Mesenchymal stem cell (in vitro differentiated cells and primary cell): ENCODE measurements around the gene FOXK2.
A peak's percentile ranks its signal among the peaks of the same experiment; 100 is the strongest.

ENCODE experiments used
- DNase-seq: peaks from one replicate; pipeline ENCODE4 v3.0.0-alpha.2; 2013
- H2AFZ ChIP-seq: one replicate; pipeline ENCODE4 v1.6.1; 2013; ENCODE audit warnings: low read depth, mild to moderate bottlenecking, control low read depth, inconsistent platforms, low read length, moderate library complexity
- H2AK5ac ChIP-seq: 2 replicates; pipeline ENCODE4 v1.6.1; 2013; ENCODE audit warnings: low read length, moderate library complexity, mild to moderate bottlenecking, inconsistent platforms; ENCODE audit not compliant: severe bottlenecking
- H2BK120ac ChIP-seq: one replicate; pipeline ENCODE4 v1.6.1; 2013; ENCODE audit warnings: low read depth, mild to moderate bottlenecking, inconsistent platforms, low read length, moderate library complexity
- H2BK12ac ChIP-seq, 2 experiments: one replicate each; pipeline ENCODE4 v1.6.1; 2013; ENCODE audit warnings: inconsistent platforms in 2 of 2, low read length in 2 of 2, mild to moderate bottlenecking in 2 of 2, moderate library complexity in 2 of 2, control low read depth in 1 of 2
- H2BK15ac ChIP-seq: one replicate; pipeline ENCODE4 v1.6.1; 2013; ENCODE audit warnings: mild to moderate bottlenecking, low read depth, inconsistent platforms; ENCODE audit not compliant: poor library complexity, severe bottlenecking
- H2BK5ac ChIP-seq: 2 replicates; pipeline ENCODE4 v1.6.1; 2013; ENCODE audit warnings: low read depth, mild to moderate bottlenecking, low read length, control low read depth, inconsistent platforms; ENCODE audit not compliant: poor library complexity, severe bottlenecking
- H3K14ac ChIP-seq, 2 experiments: one replicate each; pipeline ENCODE4 v1.6.1; 2013; ENCODE audit warnings: inconsistent platforms in 2 of 2, low read length in 2 of 2, control low read depth in 1 of 2, mild to moderate bottlenecking in 1 of 2, moderate library complexity in 1 of 2
- H3K18ac ChIP-seq, 2 experiments: one replicate each; pipeline ENCODE4 v1.6.1; 2013; ENCODE audit warnings: inconsistent platforms in 2 of 2, low read length in 2 of 2, control low read depth in 1 of 2, low read depth in 1 of 2, mild to moderate bottlenecking in 1 of 2
- H3K23ac ChIP-seq, 2 experiments: one replicate each; pipeline ENCODE4 v1.6.1; 2013; ENCODE audit warnings: inconsistent platforms in 2 of 2, low read length in 2 of 2, mild to moderate bottlenecking in 2 of 2, moderate library complexity in 2 of 2, control low read depth in 1 of 2
- H3K27ac ChIP-seq: 2 replicates; pipeline ENCODE4 v1.5.1; 2013; ENCODE audit warnings: mild to moderate bottlenecking, moderate library complexity, low read length, control low read depth, inconsistent platforms; ENCODE audit not compliant: poor library complexity, severe bottlenecking
- H3K27me3 ChIP-seq, 2 experiments: 2 replicates each; pipeline versions ENCODE4 v1.6.1 to v1.7.0; 2013; ENCODE audit warnings: low read length in 2 of 2, mild to moderate bottlenecking in 2 of 2, moderate library complexity in 2 of 2, control low read depth in 1 of 2, inconsistent platforms in 1 of 2; ENCODE audit not compliant: control insufficient read depth in 1 of 2, insufficient read depth in 1 of 2
- H3K36me3 ChIP-seq, 2 experiments: 2 replicates each; pipeline versions ENCODE4 v1.6.1 to v1.7.0; 2013; ENCODE audit warnings: low read length in 2 of 2, control low read depth in 1 of 2, inconsistent platforms in 1 of 2, low read depth in 1 of 2, mild to moderate bottlenecking in 1 of 2; ENCODE audit not compliant: insufficient read depth in 2 of 2, control insufficient read depth in 1 of 2
- H3K4ac ChIP-seq, 2 experiments: one replicate each; pipeline ENCODE4 v1.6.1; 2013; ENCODE audit warnings: inconsistent platforms in 2 of 2, low read length in 2 of 2, mild to moderate bottlenecking in 2 of 2, moderate library complexity in 2 of 2, control low read depth in 1 of 2, low read depth in 1 of 2
- H3K4me1 ChIP-seq: 2 replicates; pipeline ENCODE4 v1.6.1; 2013; ENCODE audit warnings: low read depth, low read length, control low read depth; ENCODE audit not compliant: control insufficient read depth, insufficient read depth
- H3K4me2 ChIP-seq: 2 replicates; pipeline ENCODE4 v1.6.1; 2013; ENCODE audit warnings: low read length, mild to moderate bottlenecking, inconsistent platforms; ENCODE audit not compliant: poor library complexity, severe bottlenecking
- H3K4me3 ChIP-seq, 2 experiments: 2 replicates each; pipeline versions ENCODE4 v1.5.1 to v1.7.0; 2013; ENCODE audit warnings: low read length in 2 of 2, mild to moderate bottlenecking in 2 of 2, control low read depth in 1 of 2, low read depth in 1 of 2; ENCODE audit not compliant: insufficient read depth in 1 of 2
- H3K79me1 ChIP-seq: replicated peaks from 2 replicates; pipeline ENCODE4 v1.6.1; 2013; ENCODE audit warnings: mild to moderate bottlenecking, control low read depth, low read length, inconsistent platforms; ENCODE audit not compliant: poor library complexity, severe bottlenecking
- H3K9ac ChIP-seq: 2 replicates; pipeline ENCODE4 v1.7.0; 2013; ENCODE audit warnings: mild to moderate bottlenecking, low read length, moderate library complexity
- H3K9me3 ChIP-seq: 2 replicates; pipeline ENCODE4 v1.7.0; 2013; ENCODE audit warnings: mild to moderate bottlenecking, low read length; ENCODE audit not compliant: control insufficient read depth
- H4K8ac ChIP-seq: one replicate; pipeline ENCODE4 v1.6.1; 2013; ENCODE audit warnings: inconsistent platforms, mild to moderate bottlenecking, low read length, moderate library complexity
- H4K91ac ChIP-seq: one replicate; pipeline ENCODE4 v1.6.1; 2013; ENCODE audit warnings: mild to moderate bottlenecking, low read length, inconsistent platforms
- WGBS: methylation state at CpG from one replicate; pipeline ENCODE4 v1.1.7; 2013; ENCODE audit warnings: mixed read lengths; 5-methylcytosine and 5-hydroxymethylcytosine counted together

The FOXK2 gene

GRCh38 chr17:82600731-82601446, 81.4 kb downstream of the FOXK2 start:
- Histone ChIP-seq H3K4me2 (no peak overlapping the region), H3K4me3 (no peak overlapping the region), H2AK5ac (no peak overlapping the region), H2BK5ac (no peak overlapping the region), H3K27me3 (no peaks in the 10 kb centered on the region), H3K9me3 (no peaks in the 10 kb centered on the region), H3K14ac (no peak overlapping the region), H3K36me3 (peaks cover 90 to 93% of the 10 kb centered on the region in 2 experiments), H3K79me1 (peaks cover 69% of the 10 kb centered on the region), H2AFZ (no peak overlapping the region), H4K8ac (no peak overlapping the region), H2BK12ac (no peak overlapping the region), H2BK120ac (no peak overlapping the region), H2BK15ac (peak overlapping the region; percentile 44), H3K18ac (no peak overlapping the region), H3K4ac (no peak overlapping the region), H3K9ac (no peak overlapping the region), H3K23ac (no peak overlapping the region), H3K27ac (no peak overlapping the region), H3K4me1 (peaks cover 19% of the 10 kb centered on the region), H4K91ac (no peak overlapping the region)
- WGBS, result 96% methylated on average over 37 of the region's 37 CpGs
- no peak for DNase-seq

GRCh38 chr17:82601447-82602000, 82.0 kb downstream of the FOXK2 start:
- Histone ChIP-seq H3K79me1 (peaks cover 67% of the 10 kb centered on the region), H3K27ac (no peak overlapping the region), H2BK120ac (no peak overlapping the region), H2AFZ (no peak overlapping the region), H3K4me2 (no peak overlapping the region), H2AK5ac (no peak overlapping the region), H3K9ac (no peak overlapping the region), H3K9me3 (no peaks in the 10 kb centered on the region), H2BK15ac (no peak overlapping the region), H3K4me3 (no peak overlapping the region), H4K8ac (no peak overlapping the region), H4K91ac (no peak overlapping the region), H3K4me1 (peaks cover 17% of the 10 kb centered on the region), H3K23ac (no peak overlapping the region), H3K4ac (no peak overlapping the region), H2BK12ac (no peak overlapping the region), H2BK5ac (no peak overlapping the region), H3K27me3 (no peaks in the 10 kb centered on the region), H3K14ac (no peak overlapping the region), H3K36me3 (peaks cover 89 to 91% of the 10 kb centered on the region in 2 experiments), H3K18ac (no peak overlapping the region)
- no peak for DNase-seq
- WGBS, result 97% methylated on average over 19 of the region's 24 CpGs

GRCh38 chr17:82602487-82602886, 83.0 kb downstream of the FOXK2 start:
- H3K18ac ChIP-seq, result no peak overlapping the region
- WGBS, result 73% methylated on average over 12 of the region's 21 CpGs

GRCh38 chr17:82602986-82603710, 83.6 kb downstream of the FOXK2 start:
- 93% methylated on average over 19 of the region's 20 CpGs for WGBS
- Histone ChIP-seq H3K14ac (no peak overlapping the region), H3K4me3 (no peak overlapping the region), H3K27ac (no peak overlapping the region), H2BK12ac (no peak overlapping the region), H2AK5ac (no peak overlapping the region), H3K18ac (no peak overlapping the region), H3K27me3 (no peaks in the 10 kb centered on the region), H3K4ac (no peak overlapping the region), H3K9me3 (no peaks in the 10 kb centered on the region), H3K36me3 (peaks cover 76 to 81% of the 10 kb centered on the region in 2 experiments), H4K8ac (no peak overlapping the region), H3K4me2 (no peak overlapping the region), H2AFZ (no peak overlapping the region), H2BK120ac (no peak overlapping the region), H2BK15ac (no peak overlapping the region), H3K9ac (no peak overlapping the region), H2BK5ac (no peak overlapping the region), H3K79me1 (peaks cover 62% of the 10 kb centered on the region), H3K4me1 (peaks cover 17% of the 10 kb centered on the region), H3K23ac (no peak overlapping the region), H4K91ac (no peak overlapping the region)
- no peak for DNase-seq

More at GRCh38 chr17:82602487-82602886, 83.0 kb downstream of the FOXK2 start:
- no peak overlapping the region for H2BK5ac ChIP-seq
- no peak overlapping the region for H3K4me3 ChIP-seq
- no peak overlapping the region for H3K4me2 ChIP-seq
- H3K9me3 ChIP-seq, result no peaks in the 10 kb centered on the region
- no peak overlapping the region for H2BK12ac ChIP-seq
- H3K23ac ChIP-seq, result no peak overlapping the region
- no peak overlapping the region for H2AFZ ChIP-seq
- peaks cover 81% of the 10 kb centered on the region in 2 experiments for H3K36me3 ChIP-seq
- peaks cover 59% of the 10 kb centered on the region for H3K79me1 ChIP-seq
- no peak overlapping the region for H4K8ac ChIP-seq
- no peak overlapping the region for H2BK15ac ChIP-seq
- no peak overlapping the region for H3K14ac ChIP-seq
- H3K27me3 ChIP-seq, result no peaks in the 10 kb centered on the region
- H3K4me1 ChIP-seq, result peaks cover 17% of the 10 kb centered on the region
- H2BK120ac ChIP-seq, result no peak overlapping the region
- no peak overlapping the region for H3K27ac ChIP-seq
- no peak overlapping the region for H3K9ac ChIP-seq
- H3K4ac ChIP-seq, result no peak overlapping the region
- peak overlapping the region; percentile 32 for H2AK5ac ChIP-seq
- H4K91ac ChIP-seq, result no peak overlapping the region
- no peak for DNase-seq
